ENCODE data around the gene TEX29.

The TEX29 gene

DNA sequence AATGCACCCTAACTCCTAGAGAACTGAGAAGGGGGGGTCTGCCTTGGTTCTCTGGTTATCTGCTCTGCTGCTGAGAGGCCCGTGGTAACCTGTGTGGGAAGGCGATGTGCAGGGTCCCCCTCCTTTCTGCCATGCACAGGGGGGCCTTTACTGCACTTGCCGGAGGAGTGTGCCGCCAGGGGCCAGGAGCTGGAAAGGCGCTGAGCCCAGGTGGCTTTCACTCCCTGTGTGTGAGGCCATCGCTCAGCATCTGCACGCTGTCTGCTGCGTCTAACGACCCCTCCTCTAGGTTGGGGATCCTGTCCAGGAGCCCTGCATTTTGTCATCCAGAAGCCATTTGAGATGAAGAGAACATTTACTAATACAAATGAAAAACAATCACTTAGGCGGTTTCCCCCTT lies 37.0 kb upstream of the TEX29 start:
- TF ChIP-seq CTCF (IDR thresholded peaks at IDR 0.05; ENCODE audit: insufficient read depth, missing control alignments) = no peak
- DNase-seq (ENCODE audit: insufficient read length, low spot score) (no peak), FAIRE-seq (no peak)

- no peak for TF ChIP-seq CTCF (IDR thresholded peaks at IDR 0.05; ENCODE audit: insufficient read depth, missing control alignments)
- FAIRE-seq (no peak), DNase-seq (ENCODE audit: insufficient read length, low spot score) (no peak)
These were observed 36.5 kb upstream of the TEX29 start for GRCh38 chr13:111283991-111284390.

GRCh38 chr13:111284565-111284964 lies 35.9 kb upstream of the TEX29 start:
- TF ChIP-seq CTCF (IDR thresholded peaks at IDR 0.05; ENCODE audit: insufficient read depth, missing control alignments) = no peak
- DNase-seq (ENCODE audit: insufficient read length, low spot score) (no peak), FAIRE-seq (no peak)

DNA sequence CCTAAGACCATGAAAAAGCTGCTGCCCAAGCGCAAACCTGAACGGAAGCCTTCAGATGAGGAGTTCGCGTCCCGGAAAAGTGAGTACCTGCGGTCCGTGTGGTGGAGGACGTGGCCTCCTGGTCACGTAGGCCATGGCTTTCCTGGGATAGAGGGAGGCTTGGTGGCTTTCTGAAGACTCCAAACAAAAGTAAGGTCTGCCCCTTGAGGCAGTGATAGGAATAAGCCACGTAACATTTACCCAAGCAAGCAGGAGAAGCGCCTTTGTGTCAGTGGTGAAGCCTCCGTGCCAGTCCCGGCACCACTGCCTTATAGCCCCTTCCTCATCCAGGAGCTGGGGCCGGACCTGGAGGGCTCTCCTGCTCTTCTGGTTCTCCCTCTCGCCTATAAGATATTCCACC lies 34.3 kb upstream of the TEX29 start:
- TF ChIP-seq CTCF (IDR thresholded peaks at IDR 0.05; ENCODE audit: insufficient read depth, missing control alignments) = no peak
- DNase-seq (ENCODE audit: insufficient read length, low spot score) = no peak
- no peak for FAIRE-seq

DNA sequence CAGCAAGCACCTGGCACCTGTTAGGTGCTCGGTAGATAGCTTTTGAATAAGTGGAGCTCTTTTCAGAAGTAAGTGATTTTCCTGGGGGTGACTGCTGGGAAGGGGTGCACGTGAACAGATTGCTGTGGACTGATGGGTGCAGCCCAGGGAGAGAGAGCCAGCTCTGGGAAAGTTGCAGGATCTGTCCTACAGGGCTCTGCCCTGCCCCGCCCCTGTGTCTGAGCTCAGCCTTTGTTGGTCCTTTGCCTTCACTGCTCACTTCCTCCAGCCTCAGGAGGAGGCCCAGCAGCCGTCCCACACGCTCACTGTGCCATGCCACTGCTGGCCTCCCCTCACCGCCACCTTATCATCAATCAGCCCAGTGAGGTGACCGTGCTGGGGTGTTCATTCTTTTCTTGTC lies 33.7 kb upstream of the TEX29 start:
- DNase-seq (ENCODE audit: insufficient read length, low spot score) (no peak), FAIRE-seq (no peak)
- TF ChIP-seq CTCF (IDR thresholded peaks at IDR 0.05; ENCODE audit: insufficient read depth, missing control alignments) = no peak

DNA sequence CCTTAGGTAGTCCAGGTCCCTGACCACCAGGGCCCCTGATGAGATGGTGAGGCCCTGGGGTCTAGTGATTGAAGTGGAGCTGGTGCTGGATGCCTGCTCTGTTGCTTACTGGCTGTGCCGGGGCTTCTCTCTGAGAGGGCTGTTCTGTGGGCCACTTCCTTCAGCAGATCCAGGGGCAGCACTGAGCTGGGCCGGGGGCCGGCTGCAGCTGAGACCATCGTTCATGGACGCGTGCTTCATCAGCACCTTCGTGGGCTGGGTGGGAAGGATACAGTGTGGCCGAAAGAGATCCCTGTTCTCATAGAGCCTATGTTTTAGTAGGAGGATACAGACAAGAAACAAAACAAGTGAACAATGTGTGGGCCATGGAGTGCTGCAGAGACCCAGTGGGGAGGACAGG lies 33.2 kb upstream of the TEX29 start:
- FAIRE-seq (no peak), DNase-seq (ENCODE audit: insufficient read length, low spot score) (no peak)
- TF ChIP-seq CTCF (IDR thresholded peaks at IDR 0.05; ENCODE audit: insufficient read depth, missing control alignments) = no peak

DNA sequence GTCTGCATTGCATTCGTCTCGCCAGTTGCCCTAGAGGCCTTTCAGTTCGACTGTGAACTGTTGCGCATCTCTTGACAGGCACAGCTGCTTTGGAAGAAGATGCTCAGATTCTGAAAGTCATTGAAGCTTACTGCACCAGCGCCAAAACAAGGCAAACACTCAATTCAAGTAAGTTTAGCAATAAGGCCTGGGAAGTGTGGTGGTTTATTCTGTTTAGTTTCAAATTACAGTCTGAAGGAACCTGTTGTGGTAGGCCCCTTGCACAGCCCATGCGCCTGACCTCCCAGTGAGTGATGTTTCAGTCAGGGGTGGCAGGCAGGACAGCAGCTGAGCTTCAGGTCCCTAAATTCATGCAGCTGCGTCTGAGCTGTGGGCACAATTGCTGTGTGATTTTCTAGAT lies 32.2 kb upstream of the TEX29 start:
- DNase-seq (ENCODE audit: insufficient read length, low spot score) (no peak), FAIRE-seq (no peak)
- no peak for TF ChIP-seq CTCF (IDR thresholded peaks at IDR 0.05; ENCODE audit: insufficient read depth, missing control alignments)
